Esophagus muscularis mucosa (tissue), 4 donors: ENCODE data around the gene CD34.

Experiments used
- CTCF ChIP-seq, 3 experiments: fragments of 200-600 bp in 2 of 3; fragments of 450-650 bp in 1 of 3; sonication (generic) in 2 of 3; IDR thresholded peaks; one replicate each; pipeline ENCODE4 v1.5.1; 2017 to 2019; ENCODE audit warnings: antibody characterized with exemption in 3 of 3, mild to moderate bottlenecking in 2 of 3, moderate library complexity in 1 of 3
- EP300 ChIP-seq: sonication (generic); formaldehyde crosslinking; IDR thresholded peaks from one replicate; pipeline ENCODE4 v1.6.1; 2017; ENCODE audit warnings: antibody characterized with exemption
- POLR2AphosphoS5 ChIP-seq, 2 donors: sonication (generic); formaldehyde crosslinking; IDR thresholded peaks; one replicate each; pipeline ENCODE4 v1.6.1; 2017; ENCODE audit warnings: antibody characterized with exemption in 2 of 2

DNA sequence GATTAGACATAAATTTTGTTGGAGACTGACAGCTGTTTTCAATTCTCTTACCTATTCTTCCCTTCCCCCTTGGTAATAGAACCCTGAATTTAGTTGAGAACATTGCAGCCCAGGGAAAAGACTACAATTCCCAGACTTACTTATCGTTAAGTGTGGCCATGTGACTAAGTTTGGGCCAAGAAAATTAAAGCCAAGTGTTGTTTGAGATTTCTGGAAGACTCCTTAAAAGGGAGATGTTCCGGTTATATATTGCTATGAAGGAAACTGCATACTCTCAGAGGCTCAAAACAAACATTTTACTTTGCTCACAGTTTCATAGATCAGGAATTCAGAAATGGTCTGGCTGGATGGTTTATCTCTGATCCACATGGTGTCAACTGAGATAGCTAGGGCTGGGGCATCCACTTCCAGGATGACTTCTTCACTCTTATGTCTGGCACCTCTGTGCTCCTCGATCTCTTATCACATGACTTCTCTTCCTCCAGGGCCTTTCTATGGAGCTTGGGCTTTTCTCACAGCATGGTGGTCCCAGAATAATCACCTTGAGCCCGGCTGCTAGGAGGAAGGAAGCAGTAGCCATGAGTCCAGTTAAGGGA lies 22.4 kb upstream of the CD34 start:
- TF ChIP-seq CTCF (IDR thresholded peaks at IDR 0.05) (no peak), POLR2AphosphoS5 (IDR thresholded peaks at IDR 0.05) (no peak), EP300 (no peak)
